ENCODE data around the gene FAM13B. TPM values are rescaled to one million over a fixed set of nuclear protein-coding genes. Genes with fewer than 3 reads are reported as not detected.

Gene FAM13B
- polyA plus RNA-seq, 3 donors = 11.5 to 17.0 (median 12.9) TPM

GRCh38 chr5:138024117-138024516 is 8.8 kb downstream of the FAM13B start:
- Mint-ChIP-seq H3K27me3 (ENCODE audit: low read depth in 3 of 3) (peaks cover 0 to 2% (median 0%) of the 10 kb centered on the region in 3 donors), H3K27ac (peak overlapping the region in 1 of 7 donors; percentile 66), H3K36me3 (peaks cover 15% of the 10 kb centered on the region in 2 donors), H3K9me3 (no peaks in the 10 kb centered on the region), H3K4me1 (peaks cover 56% of the 10 kb centered on the region), H3K4me3 (no peak overlapping the region)
- Histone ChIP-seq H3K79me2 (ENCODE audit: insufficient read depth, low read length) (peaks cover 96% of the 10 kb centered on the region), H2AFZ (ENCODE audit: insufficient read depth, low read depth, low read length, poor library complexity, severe bottlenecking) (no peak overlapping the region), H3K9ac (ENCODE audit: insufficient read depth, low read length, poor library complexity, severe bottlenecking) (no peak overlapping the region), H3K36me3 (replicated peaks in 1 of 2; ENCODE audit: control insufficient read depth in 1 of 2, insufficient read depth in 2 of 2, low read length in 2 of 2) (peaks cover 11 to 27% of the 10 kb centered on the region in 2 donors), H3K4me2 (replicated peaks; ENCODE audit: extremely low read depth, low read length, poor library complexity, severe bottlenecking) (no peak overlapping the region), H3K27me3 (ENCODE audit: control insufficient read depth in 2 of 2, insufficient read depth in 2 of 2, low read length in 2 of 2) (no peaks in the 10 kb centered on the region), H3K27ac (ENCODE audit: low read depth in 1 of 2, low read length in 2 of 2) (peak overlapping the region in 1 of 2 donors; percentile 49), H4K20me1 (ENCODE audit: insufficient read depth, low read length) (peaks cover 96% of the 10 kb centered on the region), H3K4me1 (ENCODE audit: control insufficient read depth in 1 of 2, insufficient read depth in 2 of 2, low read length in 2 of 2) (peaks cover 9 to 11% of the 10 kb centered on the region in 2 donors), H3K4me3 (replicated peaks in 1 of 3; ENCODE audit: low read depth in 2 of 3, low read length in 3 of 3) (no peak overlapping the region), H3K9me3 (replicated peaks in 1 of 2; ENCODE audit: control insufficient read depth in 1 of 2, insufficient read depth in 1 of 2, low read length in 2 of 2) (no peaks in the 10 kb centered on the region)
- intact Hi-C loops (cut with micrococcal nuclease) = no loop called here
- DNase-seq = no peak
- TF ChIP-seq, protein P1, sequence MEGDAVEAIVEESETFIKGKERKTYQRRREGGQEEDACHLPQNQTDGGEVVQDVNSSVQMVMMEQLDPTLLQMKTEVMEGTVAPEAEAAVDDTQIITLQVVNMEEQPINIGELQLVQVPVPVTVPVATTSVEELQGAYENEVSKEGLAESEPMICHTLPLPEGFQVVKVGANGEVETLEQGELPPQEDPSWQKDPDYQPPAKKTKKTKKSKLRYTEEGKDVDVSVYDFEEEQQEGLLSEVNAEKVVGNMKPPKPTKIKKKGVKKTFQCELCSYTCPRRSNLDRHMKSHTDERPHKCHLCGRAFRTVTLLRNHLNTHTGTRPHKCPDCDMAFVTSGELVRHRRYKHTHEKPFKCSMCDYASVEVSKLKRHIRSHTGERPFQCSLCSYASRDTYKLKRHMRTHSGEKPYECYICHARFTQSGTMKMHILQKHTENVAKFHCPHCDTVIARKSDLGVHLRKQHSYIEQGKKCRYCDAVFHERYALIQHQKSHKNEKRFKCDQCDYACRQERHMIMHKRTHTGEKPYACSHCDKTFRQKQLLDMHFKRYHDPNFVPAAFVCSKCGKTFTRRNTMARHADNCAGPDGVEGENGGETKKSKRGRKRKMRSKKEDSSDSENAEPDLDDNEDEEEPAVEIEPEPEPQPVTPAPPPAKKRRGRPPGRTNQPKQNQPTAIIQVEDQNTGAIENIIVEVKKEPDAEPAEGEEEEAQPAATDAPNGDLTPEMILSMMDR (IDR thresholded peaks at IDR 0.05) = no peak

GRCh38 chr5:138022912-138023311 is 10.0 kb downstream of the FAM13B start:
- intact Hi-C loops (cut with micrococcal nuclease) = no loop called here
- Histone ChIP-seq H3K4me3 (replicated peaks in 1 of 3; ENCODE audit: low read depth in 2 of 3, low read length in 3 of 3) (no peak overlapping the region), H3K27ac (ENCODE audit: low read depth in 1 of 2, low read length in 2 of 2) (no peak overlapping the region), H3K9ac (ENCODE audit: insufficient read depth, low read length, poor library complexity, severe bottlenecking) (no peak overlapping the region), H3K27me3 (ENCODE audit: control insufficient read depth in 2 of 2, insufficient read depth in 2 of 2, low read length in 2 of 2) (no peaks in the 10 kb centered on the region), H2AFZ (ENCODE audit: insufficient read depth, low read depth, low read length, poor library complexity, severe bottlenecking) (no peak overlapping the region), H4K20me1 (ENCODE audit: insufficient read depth, low read length) (peaks cover 95% of the 10 kb centered on the region), H3K4me2 (replicated peaks; ENCODE audit: extremely low read depth, low read length, poor library complexity, severe bottlenecking) (no peak overlapping the region), H3K4me1 (ENCODE audit: control insufficient read depth in 1 of 2, insufficient read depth in 2 of 2, low read length in 2 of 2) (no peaks in the 10 kb centered on the region), H3K9me3 (replicated peaks in 1 of 2; ENCODE audit: control insufficient read depth in 1 of 2, insufficient read depth in 1 of 2, low read length in 2 of 2) (no peaks in the 10 kb centered on the region), H3K79me2 (ENCODE audit: insufficient read depth, low read length) (peaks cover 96% of the 10 kb centered on the region), H3K36me3 (replicated peaks in 1 of 2; ENCODE audit: control insufficient read depth in 1 of 2, insufficient read depth in 2 of 2, low read length in 2 of 2) (peaks cover 23 to 39% of the 10 kb centered on the region in 2 donors)
- H3K27ac Mint-ChIP-seq = peak overlapping the region in 2 of 7 donors; percentile 6 to 52
- peaks cover 0 to 2% (median 0%) of the 10 kb centered on the region in 3 donors for H3K27me3 Mint-ChIP-seq (ENCODE audit: low read depth in 3 of 3)
- peaks cover 27% of the 10 kb centered on the region in 2 donors for H3K36me3 Mint-ChIP-seq
- no peaks in the 10 kb centered on the region for H3K9me3 Mint-ChIP-seq
- H3K4me3 Mint-ChIP-seq = no peak overlapping the region
- no CpG with 5 or more reads among the region's 3 CpGs for WGBS (ENCODE audit: insufficient coverage)
- TF ChIP-seq, protein P1 (IDR thresholded peaks at IDR 0.05) = no peak
- DNase-seq = no peak
- peaks cover 45% of the 10 kb centered on the region for H3K4me1 Mint-ChIP-seq
